Muscle layer of colon (tissue), 2 donors: ENCODE measurements around the gene PHF21B.

Experiments used
- H3K27ac ChIP-seq: one replicate; pipeline ENCODE4 v1.7.0; 2013; ENCODE audit warnings: low read depth, mild to moderate bottlenecking, low read length, moderate library complexity
- H3K27me3 ChIP-seq, 2 donors: one replicate each; pipeline ENCODE4 v1.7.0; 2013; ENCODE audit warnings: low read length in 2 of 2, mild to moderate bottlenecking in 2 of 2; ENCODE audit not compliant: insufficient read depth in 2 of 2, control insufficient read depth in 1 of 2
- H3K36me3 ChIP-seq: one replicate; pipeline ENCODE4 v1.7.0; 2013; ENCODE audit warnings: mild to moderate bottlenecking, low read length; ENCODE audit not compliant: insufficient read depth
- H3K4me1 ChIP-seq: one replicate; pipeline ENCODE4 v1.7.0; 2013; ENCODE audit warnings: mild to moderate bottlenecking, low read length; ENCODE audit not compliant: insufficient read depth
- H3K4me3 ChIP-seq, 2 donors: one replicate each; pipeline ENCODE4 v1.7.0; 2013; ENCODE audit warnings: low read length in 2 of 2, low read depth in 1 of 2, mild to moderate bottlenecking in 1 of 2, moderate library complexity in 1 of 2
- H3K9ac ChIP-seq: one replicate; pipeline ENCODE4 v1.7.0; 2013; ENCODE audit warnings: low read length
- H3K9me3 ChIP-seq: one replicate; pipeline ENCODE4 v1.7.0; 2013; ENCODE audit warnings: mild to moderate bottlenecking, low read length
- donor health status: abdominal sarcoma.
- donor health status: Adenocarcinoma of cecum.

The PHF21B gene

DNA sequence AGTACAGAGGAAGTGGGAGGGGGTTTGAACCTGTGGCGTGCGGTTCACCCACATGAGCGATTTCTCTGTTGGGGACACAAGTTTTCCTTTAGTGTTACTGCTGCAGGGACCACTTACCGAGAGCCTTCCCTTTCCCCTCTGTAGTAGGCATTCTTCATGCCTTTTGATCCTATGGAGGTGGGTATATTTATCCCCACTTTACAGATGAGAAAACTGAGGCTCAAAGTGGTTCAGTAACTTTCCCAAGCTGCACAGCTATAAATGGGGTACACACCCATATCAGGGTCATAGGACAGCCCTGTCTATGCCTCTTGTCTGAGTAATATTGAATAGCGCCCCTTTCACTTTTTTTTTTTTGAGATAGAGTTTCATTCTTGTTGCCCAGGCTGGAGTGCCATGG, 3.3 kb upstream of the PHF21B start:
- H3K36me3 ChIP-seq = no peaks in the 10 kb centered on the region
- no peak overlapping the region for H3K4me3 ChIP-seq
- H3K27ac ChIP-seq = no peak overlapping the region
- no peaks in the 10 kb centered on the region for H3K9me3 ChIP-seq
- H3K4me1 ChIP-seq = peaks cover 7% of the 10 kb centered on the region
- peaks cover 36 to 46% of the 10 kb centered on the region in 2 donors for H3K27me3 ChIP-seq
- H3K9ac ChIP-seq = no peak overlapping the region

DNA sequence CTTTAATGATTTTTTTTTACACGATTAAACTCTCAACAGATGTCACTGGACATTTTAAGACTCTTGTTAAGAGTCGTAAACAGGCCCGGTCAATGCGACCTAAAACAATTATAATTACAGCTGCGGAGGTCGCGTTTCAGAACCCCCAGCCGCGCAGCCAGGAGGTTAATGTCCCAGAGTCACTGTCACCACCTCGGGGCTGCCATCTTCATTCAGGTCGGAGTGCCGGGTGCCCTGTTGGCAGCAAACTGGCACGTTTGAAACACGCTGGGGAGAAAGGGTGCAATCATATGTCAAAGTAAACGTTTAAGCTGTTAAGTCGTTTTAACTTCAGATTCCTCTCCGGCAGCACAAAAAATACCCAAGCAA, 711 bp upstream of the PHF21B start:
- Histone ChIP-seq H3K4me1 (peaks cover 11% of the 10 kb centered on the region), H3K27ac (no peak overlapping the region), H3K36me3 (no peaks in the 10 kb centered on the region), H3K4me3 (peak overlapping the region; percentile 9 to 61), H3K9me3 (no peaks in the 10 kb centered on the region), H3K27me3 (peaks cover 39 to 66% of the 10 kb centered on the region in 2 donors), H3K9ac (no peak overlapping the region)

DNA sequence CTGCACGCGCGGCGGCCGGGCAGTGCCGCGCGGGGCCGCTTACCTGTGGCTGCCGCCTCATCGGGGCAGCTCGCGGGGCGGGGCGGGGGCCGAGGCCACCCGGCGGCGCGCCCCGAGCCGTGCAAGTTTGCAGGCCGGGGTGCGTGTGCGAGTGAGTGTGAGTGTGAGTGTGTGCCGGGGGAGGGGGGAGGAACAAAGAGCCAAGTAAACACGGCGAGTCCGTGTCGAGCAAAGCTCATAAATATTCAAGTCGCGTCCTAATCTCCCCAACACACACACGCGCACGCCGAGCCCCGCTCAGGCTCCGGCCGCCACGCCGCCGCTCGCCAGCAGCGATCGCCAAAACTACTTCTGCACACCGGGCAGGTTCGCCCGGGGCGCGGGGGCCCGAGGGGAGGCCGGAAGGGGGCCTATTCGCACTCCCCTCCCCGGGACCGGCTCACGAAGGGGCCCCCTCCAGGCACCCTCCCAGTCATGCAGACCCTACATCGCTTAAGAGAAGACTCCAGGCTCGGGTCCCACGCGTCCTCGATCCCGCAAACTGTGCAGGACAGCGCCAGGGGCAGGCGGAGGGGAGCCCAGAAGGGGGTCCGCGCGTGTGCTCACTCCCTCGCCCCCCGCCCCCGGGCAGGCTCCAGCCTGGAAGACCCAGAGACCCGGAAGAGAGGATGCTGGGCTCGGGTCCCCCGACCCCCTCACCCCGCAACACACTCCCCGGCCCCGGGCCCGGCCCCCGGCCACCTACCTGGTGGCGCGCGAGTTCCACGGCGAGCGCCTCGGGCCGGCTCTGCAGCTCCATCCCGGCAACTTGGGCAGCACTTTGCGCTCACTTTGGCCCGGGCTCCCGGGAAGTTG, 827 bp downstream of the PHF21B start:
- Histone ChIP-seq H3K9ac (no peak overlapping the region), H3K27ac (no peak overlapping the region), H3K4me3 (peak overlapping the region in 1 of 2 donors; percentile 20), H3K9me3 (no peaks in the 10 kb centered on the region), H3K27me3 (peaks cover 44 to 74% of the 10 kb centered on the region in 2 donors), H3K36me3 (no peaks in the 10 kb centered on the region), H3K4me1 (peaks cover 11% of the 10 kb centered on the region)

DNA sequence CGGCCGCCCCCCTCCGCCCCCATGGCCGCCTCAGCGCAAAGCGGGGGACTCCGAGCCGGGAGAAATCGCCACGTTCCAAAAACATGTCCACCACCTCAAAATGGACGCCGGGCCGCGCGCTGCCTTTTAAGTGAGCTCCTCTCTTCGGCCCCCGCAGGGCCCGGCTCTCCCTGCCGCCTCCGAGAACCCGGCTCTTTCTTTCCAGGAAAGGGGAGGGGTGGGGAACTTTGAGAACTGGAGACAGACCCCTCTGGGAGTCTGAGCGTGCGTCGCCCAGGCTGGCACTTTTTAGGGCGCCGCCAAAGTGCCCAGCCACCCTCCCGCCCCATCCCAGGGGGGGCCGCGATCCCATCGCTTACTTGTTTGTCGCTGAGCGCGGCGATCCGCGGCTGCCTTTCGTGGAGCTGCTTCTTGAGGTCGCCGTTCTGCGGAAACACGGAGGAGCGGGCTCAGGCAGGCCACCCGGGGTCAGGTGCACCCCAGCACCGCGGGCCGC, 1.6 kb downstream of the PHF21B start:
- H3K27ac ChIP-seq = no peak overlapping the region
- no peaks in the 10 kb centered on the region for H3K36me3 ChIP-seq
- H3K4me3 ChIP-seq = peak overlapping the region; percentile 50
- H3K4me1 ChIP-seq = peaks cover 11% of the 10 kb centered on the region
- no peak overlapping the region for H3K9ac ChIP-seq
- peaks cover 44 to 74% of the 10 kb centered on the region in 2 donors for H3K27me3 ChIP-seq
- no peaks in the 10 kb centered on the region for H3K9me3 ChIP-seq

DNA sequence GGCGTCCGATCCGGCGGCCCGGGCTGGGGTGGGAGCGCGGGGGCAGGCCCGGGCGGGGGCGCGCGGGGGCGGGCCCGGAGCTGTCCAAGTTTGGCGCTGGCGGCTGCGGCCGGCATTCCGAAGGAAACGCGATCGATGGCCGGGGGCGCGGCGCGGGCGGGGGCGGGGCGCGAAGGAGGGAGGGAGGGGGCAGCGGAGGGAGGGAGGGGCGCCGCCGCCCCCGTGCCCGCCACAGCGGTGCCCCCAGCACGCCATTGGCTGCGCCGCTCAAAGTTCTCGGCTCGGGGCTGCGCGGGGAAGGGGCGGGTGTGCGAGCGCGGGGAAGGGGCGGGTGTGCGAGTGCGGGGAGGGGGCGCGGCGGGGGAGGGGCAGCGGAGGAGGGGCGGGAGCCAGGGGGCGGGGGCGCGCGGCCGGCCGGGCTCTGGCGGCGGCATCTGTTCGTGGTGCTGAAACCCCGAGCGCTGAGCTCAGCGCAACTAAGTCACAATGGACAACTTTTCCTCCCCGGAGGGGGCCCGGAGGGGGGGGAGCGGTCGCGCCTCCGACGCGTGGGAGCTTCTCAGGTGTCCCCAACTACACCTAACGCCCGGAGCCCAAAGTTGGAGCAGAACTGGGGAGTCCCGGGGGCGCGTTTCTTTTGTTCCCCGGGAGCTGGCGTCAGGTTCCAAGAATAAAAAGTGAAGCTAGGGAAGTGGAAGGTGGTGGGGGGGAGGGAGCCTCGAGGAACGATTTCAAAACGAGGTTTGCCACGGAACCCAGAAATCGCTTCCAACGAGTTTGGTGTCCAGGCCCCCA, 2.2 kb downstream of the PHF21B start:
- H3K27ac ChIP-seq = no peak overlapping the region
- H3K9ac ChIP-seq = no peak overlapping the region
- H3K36me3 ChIP-seq = no peaks in the 10 kb centered on the region
- H3K4me1 ChIP-seq = peaks cover 11% of the 10 kb centered on the region
- no peaks in the 10 kb centered on the region for H3K9me3 ChIP-seq
- H3K27me3 ChIP-seq = peaks cover 39 to 70% of the 10 kb centered on the region in 2 donors
- H3K4me3 ChIP-seq = peak overlapping the region; percentile 50

DNA sequence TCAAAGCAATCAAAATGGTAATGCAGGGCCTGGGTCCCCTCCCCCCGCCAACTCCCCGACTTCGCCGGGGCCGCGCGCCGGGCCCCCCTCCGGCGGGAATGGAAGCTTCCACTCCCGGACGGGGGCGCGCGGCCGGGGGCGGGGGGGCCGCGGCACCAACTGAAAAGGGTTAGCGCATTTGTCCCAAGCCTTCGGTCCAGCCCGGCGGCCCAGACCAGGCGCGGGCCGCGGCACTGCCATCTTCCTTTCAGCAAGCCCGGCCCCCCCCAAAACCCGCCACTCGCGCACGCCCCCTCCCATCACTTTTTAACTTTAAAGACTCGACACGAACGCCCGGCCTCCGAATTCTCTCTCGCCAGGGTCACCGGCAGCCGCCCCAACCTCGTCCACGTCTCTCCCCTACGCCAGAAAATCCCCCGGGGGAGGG, 2.8 kb downstream of the PHF21B start:
- peaks cover 11% of the 10 kb centered on the region for H3K4me1 ChIP-seq
- peak overlapping the region; percentile 20 to 38 for H3K4me3 ChIP-seq
- H3K9ac ChIP-seq = no peak overlapping the region
- H3K27ac ChIP-seq = no peak overlapping the region
- no peaks in the 10 kb centered on the region for H3K9me3 ChIP-seq
- H3K27me3 ChIP-seq = peaks cover 33 to 68% of the 10 kb centered on the region in 2 donors
- H3K36me3 ChIP-seq = no peaks in the 10 kb centered on the region

DNA sequence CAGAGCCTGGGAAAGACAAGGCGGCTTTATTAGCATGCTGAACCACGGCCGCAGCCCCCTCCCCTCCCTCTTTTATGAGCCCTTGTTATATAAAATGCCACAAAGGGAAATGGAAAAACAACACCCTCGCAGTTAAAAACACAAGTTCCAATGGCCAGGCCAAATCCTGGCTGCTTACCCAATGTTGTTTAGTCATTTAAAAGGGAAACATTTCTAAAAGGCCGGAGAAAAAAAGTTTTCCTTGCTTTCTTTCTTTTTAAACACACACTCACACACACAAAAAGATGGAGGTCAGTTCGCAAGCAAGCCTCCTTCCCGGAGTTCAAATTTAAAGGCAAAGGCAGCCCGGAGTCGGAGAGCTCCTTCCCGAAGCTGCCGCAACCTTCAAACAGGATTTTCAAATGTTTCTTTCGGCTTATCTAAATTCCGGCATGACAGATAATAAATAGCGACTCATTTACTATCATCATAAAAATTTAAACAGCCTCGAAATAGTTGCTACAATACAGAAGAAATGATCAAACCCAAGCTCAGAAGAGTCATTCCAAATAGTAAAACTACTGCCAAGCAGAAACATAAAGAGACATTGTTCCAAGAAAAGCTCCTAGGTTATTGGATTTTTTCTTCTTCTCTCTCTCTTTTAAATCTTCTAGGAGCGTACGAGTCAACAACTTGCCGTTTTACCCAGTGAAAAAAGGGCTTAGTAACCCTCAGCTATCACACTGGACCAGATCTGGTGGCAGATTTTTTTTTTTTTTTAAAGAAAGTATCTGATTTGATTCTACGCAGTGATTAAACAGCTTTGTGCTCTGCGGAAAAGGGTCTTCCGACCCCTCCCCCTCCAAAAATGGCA, 3.5 kb downstream of the PHF21B start:
- Histone ChIP-seq H3K4me3 (peak overlapping the region; percentile 20 to 38), H3K9me3 (no peaks in the 10 kb centered on the region), H3K27ac (no peak overlapping the region), H3K27me3 (peaks cover 27 to 61% of the 10 kb centered on the region in 2 donors), H3K4me1 (peaks cover 11% of the 10 kb centered on the region), H3K9ac (no peak overlapping the region), H3K36me3 (no peaks in the 10 kb centered on the region)

DNA sequence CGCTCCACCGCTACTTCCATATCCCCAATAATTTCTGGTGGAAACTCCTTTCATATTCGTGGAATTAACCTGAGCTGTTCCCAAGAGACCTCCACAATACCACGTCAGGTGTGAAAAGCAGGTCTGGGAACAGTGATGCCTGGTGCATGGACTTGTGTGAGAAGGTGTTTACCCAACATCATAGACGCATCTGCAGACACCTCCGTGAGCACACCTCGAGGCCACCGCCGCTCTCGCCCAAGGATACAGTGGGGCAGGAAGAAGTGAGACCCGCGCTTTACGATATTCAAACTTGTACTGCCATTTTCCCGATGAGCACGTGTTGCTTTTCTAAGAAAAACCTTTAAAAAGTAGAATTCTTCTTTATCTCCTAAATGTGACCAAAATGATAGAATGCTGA, 8.2 kb downstream of the PHF21B start:
- Histone ChIP-seq H3K4me1 (peaks cover 3% of the 10 kb centered on the region), H3K9ac (no peak overlapping the region), H3K9me3 (no peaks in the 10 kb centered on the region), H3K36me3 (no peaks in the 10 kb centered on the region), H3K4me3 (no peak overlapping the region), H3K27me3 (peaks cover 10 to 27% of the 10 kb centered on the region in 2 donors), H3K27ac (no peak overlapping the region)

DNA sequence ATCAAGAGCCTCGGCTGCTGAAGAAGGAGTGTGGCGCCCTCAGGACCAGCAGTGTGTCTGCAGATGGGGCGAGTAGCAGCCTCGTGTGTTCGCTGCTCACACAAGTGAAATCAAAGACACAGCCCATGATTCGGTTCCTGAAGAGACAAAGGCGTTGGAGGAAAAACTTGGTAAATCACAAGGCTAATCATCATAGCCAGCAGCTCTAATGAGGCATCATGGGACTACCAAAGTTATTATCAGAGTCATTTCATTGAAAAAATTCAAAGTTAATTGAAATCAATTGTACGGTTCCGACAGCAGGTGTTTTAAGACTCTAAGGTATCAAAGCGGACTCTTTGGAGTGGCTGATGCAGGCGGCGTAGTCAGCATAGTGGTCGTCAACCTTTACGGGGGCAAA, 9.5 kb downstream of the PHF21B start:
- Histone ChIP-seq H3K27me3 (peaks cover 3 to 15% of the 10 kb centered on the region in 2 donors), H3K4me3 (no peak overlapping the region), H3K9me3 (no peaks in the 10 kb centered on the region), H3K36me3 (no peaks in the 10 kb centered on the region), H3K27ac (no peak overlapping the region), H3K9ac (no peak overlapping the region), H3K4me1 (no peaks in the 10 kb centered on the region)

DNA sequence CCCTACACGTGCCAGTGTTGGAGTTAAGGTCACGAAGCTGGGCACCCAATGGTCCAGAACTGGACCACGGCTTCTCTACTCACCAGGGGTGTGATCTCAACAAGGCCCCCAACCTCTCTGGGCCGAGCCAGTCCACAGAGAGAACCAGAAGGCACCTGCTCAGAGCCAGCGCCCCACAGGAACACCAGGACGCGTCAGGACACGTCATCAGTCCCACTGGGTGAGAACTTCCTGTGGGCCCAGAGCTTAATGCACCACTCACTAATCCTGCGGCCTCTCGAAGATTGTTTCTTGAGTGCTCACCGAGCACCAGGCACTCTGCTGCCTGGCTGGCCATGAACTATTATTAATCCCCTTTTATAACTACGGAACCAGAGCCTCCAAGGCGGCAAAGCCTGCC, 10.1 kb downstream of the PHF21B start:
- no peak overlapping the region for H3K27ac ChIP-seq
- no peaks in the 10 kb centered on the region for H3K4me1 ChIP-seq
- peaks cover 0 to 8% of the 10 kb centered on the region in 2 donors for H3K27me3 ChIP-seq
- H3K4me3 ChIP-seq = no peak overlapping the region
- H3K36me3 ChIP-seq = no peaks in the 10 kb centered on the region
- H3K9ac ChIP-seq = no peak overlapping the region
- H3K9me3 ChIP-seq = no peaks in the 10 kb centered on the region

DNA sequence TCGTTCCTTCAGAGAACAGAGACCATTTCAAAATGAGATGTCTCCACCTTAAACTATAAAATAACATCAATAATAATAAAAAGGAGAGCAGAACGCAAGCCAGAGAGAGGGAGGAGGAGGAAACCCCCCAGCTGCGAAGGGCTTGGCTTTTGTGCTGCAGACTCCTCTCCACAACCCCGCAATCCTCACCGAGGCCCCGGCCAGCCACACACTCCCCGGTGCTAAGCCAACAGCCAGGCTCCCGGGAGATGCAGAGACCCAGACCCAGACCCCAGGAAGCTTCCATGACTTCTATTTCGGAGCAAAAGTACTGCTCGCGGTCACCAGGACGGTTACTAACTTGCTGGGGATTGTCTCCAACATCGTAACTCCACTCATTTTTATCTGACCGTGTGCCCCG, 10.6 kb downstream of the PHF21B start:
- no peaks in the 10 kb centered on the region for H3K4me1 ChIP-seq
- no peaks in the 10 kb centered on the region for H3K9me3 ChIP-seq
- no peaks in the 10 kb centered on the region for H3K36me3 ChIP-seq
- no peak overlapping the region for H3K27ac ChIP-seq
- H3K27me3 ChIP-seq = peaks cover 0 to 4% of the 10 kb centered on the region in 2 donors
- H3K9ac ChIP-seq = no peak overlapping the region
- no peak overlapping the region for H3K4me3 ChIP-seq
